HG03575 (cell line): ENCODE data around the gene FMC1.
"Not testable (repeated sequence)": the region's sequence is repeated elsewhere in the genome, so short reads cannot be mapped to it uniquely, and the experiment has no call there.

ENCODE experiments used
- ATAC-seq: cut with Tn5 transposase; IDR thresholded peaks from one replicate; pipeline ENCODE4 v1.9.1; 2021; ENCODE audit not compliant: unreplicated experiment, insufficient number of reproducible peaks, low FRiP score; ENCODE audit errors: extremely low read depth

The FMC1 gene

DNA sequence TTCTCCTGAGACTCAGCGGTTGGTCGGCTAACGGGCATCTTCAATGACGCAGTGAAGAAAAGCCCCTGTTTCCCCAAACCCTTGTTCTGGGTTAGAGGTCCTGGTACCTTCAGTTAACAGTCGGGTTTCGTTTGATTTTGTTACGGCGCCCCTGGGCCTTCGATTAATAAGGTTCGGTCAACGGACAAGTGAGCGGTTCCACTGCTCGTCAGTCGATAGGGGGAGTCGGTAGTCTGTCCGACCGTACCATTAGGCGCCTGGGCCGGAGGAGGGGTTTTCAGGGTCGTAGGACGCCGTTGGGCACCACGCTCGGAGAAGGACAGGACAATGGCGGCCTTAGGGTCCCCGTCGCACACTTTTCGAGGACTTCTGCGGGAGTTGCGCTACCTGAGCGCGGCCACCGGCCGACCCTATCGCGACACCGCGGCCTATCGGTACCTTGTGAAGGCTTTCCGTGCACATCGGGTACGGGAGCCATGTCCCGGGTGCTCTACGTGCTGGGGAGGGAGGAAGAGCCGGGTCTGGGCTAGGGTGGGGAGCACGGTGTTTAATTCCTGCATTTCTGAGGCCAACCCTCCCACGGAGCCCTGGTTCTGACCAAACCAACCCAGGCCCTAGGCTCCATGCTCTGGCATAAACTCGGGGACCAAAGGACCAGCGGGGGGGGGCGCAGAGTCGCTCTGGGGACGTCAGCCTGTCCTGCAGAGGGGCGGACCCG, at the start of gene FMC1:
TSS of gene FMC1 (plus strand) at position 280 of the 718 bp plus-strand sequence. CDS start at position 328, 48 bp downstream.
- ATAC-seq, result no peak

GRCh38 chr7:139292821-139293220, 48.3 kb upstream of the FMC1 start:
- no peak for ATAC-seq

DNA sequence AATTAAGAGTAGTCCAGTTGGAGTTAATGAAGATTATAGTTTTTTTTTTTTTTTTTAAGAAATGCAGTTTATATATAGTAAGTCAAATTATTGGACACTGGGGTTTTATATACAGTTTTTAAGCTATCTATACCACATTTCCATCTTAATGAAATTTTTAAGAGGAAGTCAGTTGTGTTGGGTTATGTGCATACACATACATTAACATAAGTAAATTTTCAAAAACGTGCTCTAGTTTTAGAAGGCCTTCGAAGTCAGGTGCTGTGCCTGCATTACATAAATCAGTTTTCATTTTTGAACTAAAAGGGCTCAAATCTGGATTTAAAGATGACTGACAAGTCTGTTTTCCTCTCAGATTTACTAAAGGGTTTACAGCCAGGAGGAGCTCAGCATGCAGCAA, 47.6 kb upstream of the FMC1 start:
- no peak for ATAC-seq

DNA sequence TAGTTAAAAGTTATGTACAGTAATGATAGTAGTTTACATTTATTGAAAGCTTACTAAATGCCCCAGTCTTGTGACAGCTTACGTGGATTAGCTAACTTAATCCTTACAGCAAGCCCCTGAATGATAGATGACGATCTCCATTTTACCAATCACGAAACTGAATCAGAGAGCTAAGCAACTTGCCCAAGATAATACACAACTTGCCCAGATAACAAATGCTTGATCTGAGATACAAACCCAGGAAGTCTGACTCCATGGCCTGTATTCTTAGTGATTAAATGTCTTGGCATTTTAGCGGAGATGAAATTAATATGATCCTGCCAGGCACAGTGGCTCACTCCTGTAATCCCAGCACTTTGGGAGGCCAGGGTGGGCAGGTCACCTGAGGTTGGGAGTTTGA, 46.9 kb upstream of the FMC1 start:
- ATAC-seq, result no peak

- ATAC-seq, result no peak
These were observed 46.1 kb upstream of the FMC1 start for GRCh38 chr7:139294951-139295575.

DNA sequence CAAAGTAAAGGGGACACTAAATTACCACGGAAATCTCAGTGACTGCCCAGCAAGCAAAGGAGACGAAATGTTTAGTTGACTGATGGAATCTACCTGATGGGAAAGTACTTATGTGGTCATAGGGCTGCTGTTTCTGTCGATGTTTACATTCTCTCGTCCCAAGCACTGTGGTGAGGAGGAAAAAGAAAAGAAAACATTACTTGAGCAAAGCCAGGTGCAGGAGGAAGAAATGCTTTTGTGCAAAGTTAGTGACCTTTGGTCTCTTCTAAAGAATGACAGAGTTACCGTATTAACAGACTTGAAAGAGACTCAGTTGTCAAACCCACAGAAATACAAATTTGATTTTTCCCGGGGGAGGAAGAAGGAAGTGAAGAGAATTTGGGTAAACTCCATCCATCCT, 43.3 kb upstream of the FMC1 start:
- no peak for ATAC-seq

GRCh38 chr7:139299296-139299695, 41.8 kb upstream of the FMC1 start:
- ATAC-seq, result no peak

DNA sequence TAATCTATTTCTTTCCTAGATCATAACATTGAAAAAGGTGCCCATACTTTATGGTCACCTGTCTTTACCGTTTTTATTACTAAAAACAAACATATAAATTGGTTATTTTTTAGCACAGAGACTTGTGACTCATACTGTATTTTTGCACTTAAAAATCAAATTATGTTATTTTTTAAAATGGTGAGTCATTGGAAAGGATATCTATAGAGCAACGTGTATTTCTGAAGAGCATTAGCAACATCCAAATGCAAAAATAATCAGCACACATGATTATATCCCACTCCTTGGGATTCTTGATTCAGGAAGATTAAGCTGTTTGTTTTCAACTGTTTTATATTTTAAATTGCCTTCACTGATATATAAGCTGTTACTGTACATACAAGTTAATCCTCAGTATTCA, 40.7 kb upstream of the FMC1 start:
- no peak for ATAC-seq

DNA sequence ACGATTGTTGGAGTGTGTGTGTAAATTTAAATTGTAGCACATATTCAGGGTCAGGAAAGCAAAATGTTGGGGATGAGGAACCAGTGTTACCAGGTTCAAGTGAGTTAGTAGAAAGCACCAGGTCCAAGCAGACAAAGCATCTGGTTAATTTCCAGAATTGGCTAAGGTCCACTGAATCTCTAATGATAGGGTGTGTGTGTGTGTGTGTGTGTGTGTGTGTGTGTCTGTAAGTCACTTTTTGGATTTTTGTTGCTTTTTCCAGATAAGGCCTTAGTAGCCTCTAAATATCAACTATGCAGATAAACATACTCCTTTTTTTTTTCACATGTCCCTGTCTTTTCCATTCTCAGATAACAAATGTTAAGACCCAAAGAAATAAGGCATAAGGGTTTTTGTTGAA, 36.6 kb upstream of the FMC1 start:
- ATAC-seq, result no peak

DNA sequence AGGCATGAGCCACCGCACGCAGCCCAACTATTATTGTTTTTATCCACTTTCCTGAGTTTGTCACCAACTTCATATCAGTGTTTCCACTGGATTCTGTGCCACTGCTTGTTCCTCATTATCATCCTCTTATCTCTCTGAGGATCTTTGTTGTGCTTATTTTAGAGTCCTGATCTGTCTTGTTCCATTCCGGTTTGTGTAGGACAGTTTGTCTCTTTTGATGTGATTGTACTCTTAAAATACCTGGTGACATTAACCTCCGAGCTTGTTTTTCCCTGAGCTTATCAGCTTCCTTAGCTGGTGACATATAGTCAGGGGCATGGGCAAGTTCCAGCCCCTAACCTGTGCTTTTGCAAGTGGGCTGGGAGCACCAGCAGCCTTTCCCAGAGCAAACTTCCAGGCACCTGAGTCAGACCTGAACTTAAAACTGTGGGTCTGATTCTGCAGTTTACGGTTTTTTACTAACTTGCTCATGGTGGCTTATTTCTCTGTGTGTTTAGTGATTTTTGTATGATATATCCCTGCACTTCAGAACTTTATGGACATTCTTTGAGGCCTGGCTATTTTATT, 23.1 kb upstream of the FMC1 start:
- no peak for ATAC-seq

GRCh38 chr7:139321071-139321745, 19.9 kb upstream of the FMC1 start:
- no peak for ATAC-seq

DNA sequence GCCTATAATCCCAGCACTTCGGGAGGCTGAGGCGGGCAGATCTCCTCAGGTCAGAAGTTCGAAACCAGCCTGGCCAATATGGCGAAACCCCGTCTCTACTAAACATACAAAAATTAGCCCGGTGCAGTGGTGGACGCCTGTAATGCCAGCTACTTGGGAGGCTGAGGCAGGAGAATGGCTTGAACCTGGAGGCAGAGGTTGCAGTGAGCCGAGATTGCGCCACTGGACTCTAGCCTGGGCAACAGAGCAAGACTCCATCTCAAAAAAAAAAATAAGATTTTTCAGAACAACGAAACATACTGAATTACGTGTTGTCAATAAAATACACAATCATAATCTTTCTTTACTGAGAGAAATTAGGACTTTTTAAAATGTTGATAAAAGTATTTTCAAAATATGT, 16.4 kb upstream of the FMC1 start:
- not testable (repeated sequence) for ATAC-seq

DNA sequence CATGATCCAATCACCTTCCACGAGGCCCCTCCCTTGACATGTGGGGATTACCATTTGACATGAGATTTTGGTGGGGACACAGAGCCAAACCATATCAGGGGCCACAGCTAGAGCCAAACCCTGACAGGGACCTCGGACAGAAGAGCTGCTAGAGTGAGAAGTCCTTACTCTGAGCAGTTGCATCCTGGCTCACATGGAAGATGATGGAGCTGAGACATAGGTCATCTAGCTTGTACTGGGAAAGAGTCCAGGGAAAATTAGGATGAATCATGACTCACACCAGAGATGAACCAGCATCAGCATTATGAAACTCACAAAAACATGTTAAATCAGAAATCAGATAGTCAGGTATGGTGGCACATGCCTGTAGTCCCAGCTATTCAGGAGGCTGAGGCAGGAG, 12.8 kb upstream of the FMC1 start:
- ATAC-seq, result no peak

- no peak for ATAC-seq
These were observed 12.0 kb upstream of the FMC1 start for GRCh38 chr7:139329119-139329518.

DNA sequence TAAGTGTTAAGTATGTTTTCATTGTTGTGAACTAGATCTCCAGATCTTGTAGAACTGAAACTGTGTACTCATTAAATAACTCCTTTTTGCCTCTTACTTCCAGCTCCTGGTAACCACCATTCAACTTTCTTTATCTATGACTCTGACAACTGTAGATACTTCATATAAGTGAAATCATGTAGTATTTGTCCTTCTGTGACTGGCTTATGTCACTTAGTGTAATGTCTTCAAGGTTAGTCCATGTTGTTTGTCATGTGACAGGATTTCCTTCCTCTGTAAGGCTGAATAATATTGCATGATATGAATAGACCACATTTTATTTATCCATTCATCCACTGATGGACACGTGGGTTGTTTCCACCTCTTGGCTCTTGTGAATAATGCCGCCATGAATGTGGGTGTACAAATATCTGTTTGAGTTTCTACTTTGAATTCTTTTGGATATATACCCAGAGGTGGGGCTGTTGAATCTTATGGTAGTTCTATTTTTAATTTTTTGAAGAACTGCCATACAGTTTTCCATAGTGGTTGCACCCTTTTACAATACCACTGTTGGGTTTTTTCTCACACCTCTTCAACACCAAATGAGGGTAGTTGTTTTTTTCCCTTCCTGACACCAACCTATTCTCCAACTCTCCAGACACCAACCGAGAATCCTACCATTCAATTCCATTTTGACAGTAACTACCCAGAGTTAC, 10.7 kb upstream of the FMC1 start:
- no peak for ATAC-seq

- no peak for ATAC-seq
These were observed 8.3 kb upstream of the FMC1 start for GRCh38 chr7:139332697-139333359.

DNA sequence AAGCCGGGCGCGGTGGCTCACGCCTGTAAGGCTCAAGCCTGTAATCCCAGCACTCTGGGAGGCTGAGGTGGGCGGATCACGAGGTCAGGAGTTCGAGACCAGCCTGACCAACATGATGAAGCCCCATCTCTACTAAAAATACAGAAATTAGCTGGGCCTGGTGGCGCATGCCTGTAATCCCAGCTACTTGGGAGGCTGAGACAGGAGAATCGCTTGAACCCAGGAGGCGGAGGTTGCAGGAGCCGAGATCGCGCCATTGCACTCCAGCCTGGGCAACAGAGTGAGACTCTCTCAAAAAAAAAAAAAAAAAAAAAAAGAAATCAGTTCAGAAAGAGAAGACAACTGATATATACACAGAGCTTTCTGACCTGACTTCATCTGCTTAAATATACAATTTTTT, 7.7 kb upstream of the FMC1 start:
- not testable (repeated sequence) for ATAC-seq

DNA sequence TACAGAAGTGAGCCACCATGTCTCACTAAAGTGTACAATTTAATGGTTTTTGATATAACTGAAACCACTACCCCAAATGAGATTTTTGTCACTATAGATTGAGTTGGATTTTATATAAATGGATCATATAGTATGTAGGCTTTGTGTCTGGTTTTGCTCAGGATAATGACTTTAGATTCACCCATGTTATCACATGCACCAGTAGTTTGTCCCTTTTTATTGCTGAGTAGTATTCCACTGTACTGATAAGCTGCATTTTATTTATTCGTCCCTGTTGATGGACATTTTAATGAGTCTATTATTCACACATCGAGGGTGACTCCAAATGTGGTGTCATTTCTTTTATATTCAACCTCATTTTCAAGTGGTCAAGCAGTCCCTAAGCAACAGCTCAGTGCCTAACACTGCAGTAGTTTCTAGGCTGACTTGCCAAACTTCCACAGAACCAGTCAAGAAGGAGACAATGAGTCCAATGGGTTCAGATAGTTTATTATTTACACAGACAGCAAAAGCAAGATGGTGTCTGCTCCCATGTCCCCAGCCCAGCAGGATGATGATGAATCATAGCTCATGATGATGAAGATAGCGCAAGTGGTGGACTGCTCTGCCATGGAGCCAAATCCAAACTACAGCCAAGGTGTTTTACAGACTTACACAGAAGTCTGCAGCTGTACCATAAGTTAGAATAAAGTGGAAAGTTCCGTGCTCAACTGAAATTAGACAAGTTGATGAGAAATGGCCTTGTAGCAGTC, 6.6 kb upstream of the FMC1 start:
- ATAC-seq, result no peak
